Measurements from ENCODE around the gene TBC1D16.

Gene TBC1D16

GRCh38 chr17:80024206-80024972 lies 11.3 kb downstream of the TBC1D16 start:
- no peak for DNase-seq

GRCh38 chr17:80023481-80024205 lies 12.0 kb downstream of the TBC1D16 start:
- no peak for DNase-seq

GRCh38 chr17:80021600-80021999 lies 14.1 kb downstream of the TBC1D16 start:
- no peak for DNase-seq

- no peak for DNase-seq
Measured at GRCh38 chr17:80018917-80019651, 16.6 kb downstream of the TBC1D16 start.

GRCh38 chr17:80017226-80018010 lies 18.3 kb downstream of the TBC1D16 start:
- no peak for DNase-seq

- DNase-seq = no peak
Measured at GRCh38 chr17:80012765-80013741, 22.6 kb downstream of the TBC1D16 start.

GRCh38 chr17:80011989-80012555 lies 23.6 kb downstream of the TBC1D16 start:
- DNase-seq = no peak

- DNase-seq = no peak
Measured at GRCh38 chr17:80010283-80010858, 25.3 kb downstream of the TBC1D16 start.

- no peak for DNase-seq
Measured at GRCh38 chr17:80009391-80010282, 26.0 kb downstream of the TBC1D16 start.

GRCh38 chr17:80008848-80009247 lies 26.8 kb downstream of the TBC1D16 start:
- DNase-seq = no peak

- peak; percentile 71 for DNase-seq
Measured at GRCh38 chr17:80008383-80008840, 27.3 kb downstream of the TBC1D16 start.

GRCh38 chr17:80007939-80008338 lies 27.7 kb downstream of the TBC1D16 start:
- no peak for DNase-seq

GRCh38 chr17:80006811-80007752 lies 28.6 kb downstream of the TBC1D16 start:
- DNase-seq = no peak

- no peak for DNase-seq
Measured at GRCh38 chr17:80006339-80006720, 29.3 kb downstream of the TBC1D16 start.

- no peak for DNase-seq
Measured at GRCh38 chr17:80005360-80006338, 30.0 kb downstream of the TBC1D16 start.

GRCh38 chr17:80003969-80004368 lies 31.7 kb downstream of the TBC1D16 start:
- DNase-seq = no peak
